ENCODE measurements around the gene SCAF4.

GRCh38 chr21:31777857-31778256 lies 45.9 kb upstream of the SCAF4 start:
- TF ChIP-seq EP300 (IDR thresholded peaks at IDR 0.05; ENCODE audit: borderline replicate concordance) (no peak), CEBPB (IDR thresholded peaks at IDR 0.05) (no peak), TAF1 (IDR thresholded peaks at IDR 0.05; ENCODE audit: low read depth) (no peak), CREB1 (IDR thresholded peaks at IDR 0.05; ENCODE audit: low read depth) (no peak), USF1 (IDR thresholded peaks at IDR 0.05) (no peak), REST (IDR thresholded peaks at IDR 0.05; ENCODE audit: low read depth) (no peak), RAD21 (IDR thresholded peaks at IDR 0.05; ENCODE audit: low read depth) (no peak), MAX (IDR thresholded peaks at IDR 0.05) (no peak), TCF12 (IDR thresholded peaks at IDR 0.05; ENCODE audit: low read depth) (no peak), NFIC (IDR thresholded peaks at IDR 0.05) (no peak)
